B cell (primary cell): Measurements from ENCODE around the gene PGM5. TPM values are rescaled to one million over a fixed set of nuclear protein-coding genes. Genes with fewer than 3 reads are reported as not detected.

ENCODE experiments used
- ATAC-seq: fragments of 200-7000 bp; cut with Tn5 transposase; one replicate; pipeline ENCODE4 v1.10.0; 2021; ENCODE audit warnings: low read depth, mild to moderate bottlenecking, moderate number of reproducible peaks, moderate library complexity
- CTCF ChIA-PET: fragments of 350-600 bp; sonication (Branson Sonifier 250); formaldehyde crosslinking; loops from one replicate; lab custom pipeline; 2021; ENCODE audit warnings: antibody characterized with exemption, inconsistent platforms; lab: Charles Lee
- POLR2A ChIA-PET: fragments of 350-600 bp; sonication (Branson Sonifier 250); formaldehyde crosslinking; loops from one replicate; lab custom pipeline; 2021; ENCODE audit warnings: antibody characterized with exemption; lab: Charles Lee
- DNase-seq: peaks from one replicate; pipeline ENCODE4 v3.0.0; 2013
- H2AFZ ChIP-seq: 2 replicates; pipeline ENCODE4 v1.6.1; 2012; ENCODE audit warnings: mild to moderate bottlenecking, low read depth, low read length; ENCODE audit not compliant: insufficient read depth, poor library complexity, severe bottlenecking
- H3K27ac ChIP-seq, 2 donors: 1 replicate in 1 of 2; 2 replicates in 1 of 2; pipeline ENCODE4 v1.5.1; 2012 to 2013; ENCODE audit warnings: low read length in 2 of 2, mild to moderate bottlenecking in 2 of 2, moderate library complexity in 1 of 2
- H3K27me3 ChIP-seq, 4 experiments: fragments of 200-600 bp in 1 of 4; sonication (generic) in 1 of 4; replicated peaks in 1 of 4; 1 replicate in 2 of 4; 2 replicates in 2 of 4; pipeline versions ENCODE4 v1.6.1 to v1.7.0; 2013 to 2016; ENCODE audit warnings: low read length in 3 of 4, mild to moderate bottlenecking in 2 of 4, mixed read lengths in 1 of 4, moderate library complexity in 1 of 4; ENCODE audit not compliant: insufficient read depth in 4 of 4, control insufficient read depth in 3 of 4; ENCODE audit errors: control extremely low read depth in 1 of 4
- H3K36me3 ChIP-seq, 2 experiments: replicated peaks in 1 of 2; 1 replicate in 1 of 2; 2 replicates in 1 of 2; pipeline versions ENCODE4 v1.6.1 to v1.7.1; 2013; ENCODE audit warnings: low read length in 1 of 2; ENCODE audit not compliant: insufficient read depth in 2 of 2, control insufficient read depth in 1 of 2; ENCODE audit errors: control extremely low read depth in 1 of 2, extremely low read depth in 1 of 2
- H3K4me1 ChIP-seq, 2 donors: fragments of 200-600 bp in 1 of 2; sonication (generic) in 1 of 2; 1 replicate in 1 of 2; 2 replicates in 1 of 2; pipeline versions ENCODE4 v1.5.1 to v1.6.1; 2013 to 2017; ENCODE audit warnings: low read length in 2 of 2; ENCODE audit not compliant: control insufficient read depth in 2 of 2, insufficient read depth in 2 of 2
- H3K4me2 ChIP-seq: replicated peaks from 2 replicates; pipeline ENCODE3; 2012; ENCODE audit warnings: mild to moderate bottlenecking, low read depth, low read length; ENCODE audit not compliant: poor library complexity, severe bottlenecking
- H3K4me3 ChIP-seq, 5 experiments: fragments of 200-600 bp in 1 of 5; sonication (generic) in 1 of 5; 1 replicate in 3 of 5; 2 replicates in 2 of 5; pipeline versions ENCODE4 v1.5.1 to v1.7.0; 2011 to 2016; ENCODE audit warnings: low read length in 4 of 5, mild to moderate bottlenecking in 4 of 5, low read depth in 2 of 5, control low read depth in 1 of 5, moderate library complexity in 1 of 5; ENCODE audit not compliant: insufficient read depth in 1 of 5; ENCODE audit errors: control extremely low read depth in 1 of 5, extremely low read depth in 1 of 5
- H3K79me2 ChIP-seq: fragments of 200-600 bp; sonication (generic); one replicate; pipeline ENCODE4 v1.6.0; 2016; ENCODE audit warnings: low read length; ENCODE audit not compliant: control insufficient read depth, insufficient read depth
- H3K9ac ChIP-seq: fragments of 200-600 bp; sonication (generic); 2 replicates; pipeline ENCODE4 v1.6.1; 2017; ENCODE audit warnings: mild to moderate bottlenecking, low read length, moderate library complexity
- H3K9me3 ChIP-seq, 3 donors: one replicate each; pipeline versions ENCODE4 v1.6.1 to v1.7.1; 2013; ENCODE audit warnings: low read length in 2 of 3; ENCODE audit not compliant: control insufficient read depth in 2 of 3, insufficient read depth in 1 of 3; ENCODE audit errors: control extremely low read depth in 1 of 3
- H4K20me1 ChIP-seq: 2 replicates; pipeline ENCODE4 v1.6.0; 2012; ENCODE audit warnings: mild to moderate bottlenecking, low read length; ENCODE audit not compliant: insufficient read depth, control insufficient read depth, poor library complexity, severe bottlenecking
- H3K27ac Mint-ChIP-seq: one replicate; pipeline ENCODE4 v1.8.0; 2021; ENCODE audit warnings: mixed read lengths
- H3K27me3 Mint-ChIP-seq: one replicate; pipeline ENCODE4 v1.8.0; 2021; ENCODE audit warnings: mixed read lengths
- H3K4me1 Mint-ChIP-seq: one replicate; pipeline ENCODE4 v1.8.0; 2021; ENCODE audit warnings: mixed read lengths
- H3K4me3 Mint-ChIP-seq: one replicate; pipeline ENCODE4 v1.8.0; 2021; ENCODE audit warnings: mixed read lengths
- H3K9me3 Mint-ChIP-seq: one replicate; pipeline ENCODE4 v1.8.0; 2022; ENCODE audit warnings: mixed read lengths; ENCODE audit not compliant: insufficient read depth
- CTCF ChIP-seq: fragments of 200-600 bp; IDR thresholded peaks from one replicate; pipeline ENCODE4 v1.8.0; 2022; ENCODE audit warnings: antibody characterized with exemption, mild to moderate bottlenecking
- EZH2 ChIP-seq: IDR thresholded peaks from 2 replicates; pipeline ENCODE4 v1.6.1; 2012; ENCODE audit warnings: borderline replicate concordance, low read depth, mild to moderate bottlenecking, moderate library complexity, low read length; ENCODE audit not compliant: insufficient read depth, poor library complexity, severe bottlenecking
- WGBS: methylation state at CpG from one replicate; pipeline ENCODE4 v1.1.5; 2013; ENCODE audit warnings: missing lambda C conversion rate; ENCODE audit not compliant: insufficient coverage; 5-methylcytosine and 5-hydroxymethylcytosine counted together
- intact Hi-C: fragments of 100-400 bp; cut with micrococcal nuclease; formaldehyde crosslinking; loops from one replicate; pipeline ENCODE4 v1.10.0; 2022
- polyA plus RNA-seq: library from polyadenylated mRNA; depleted of rRNA; stranded (reverse); fragments of >200 nt; gene quantifications from 2 replicates; pipeline ENCODE4 v1.2.3, GENCODE V29; 2012
- total RNA-seq, 2 donors: library from RNA; stranded (reverse); fragments of 120-200 nt in 1 of 2; gene quantifications; 1 replicate in 1 of 2; 2 replicates in 1 of 2; pipeline versions ENCODE4 v1.2.3 to v1.2.4, GENCODE V29; 2013 to 2022

Gene PGM5
- total and polyA plus RNA-seq, 2 donors (not counting 1 experiment from before 2014, with no cell fraction given) = not detected

GRCh38 chr9:68489646-68490045, 133.2 kb downstream of the PGM5 start:
- H3K4me3 ChIP-seq = no peak overlapping the region
- ATAC-seq (no peak), DNase-seq (no peak)
- POLR2A ChIA-PET = no interaction called here
- H2AFZ ChIP-seq = no peak overlapping the region
- CTCF ChIA-PET = no interaction called here
- H3K27me3 ChIP-seq = peaks cover 0 to 12% (median 4%) of the 10 kb centered on the region in 4 experiments
- Mint-ChIP-seq H3K4me1 (no peaks in the 10 kb centered on the region), H3K9me3 (peaks cover 7% of the 10 kb centered on the region), H3K4me3 (no peak overlapping the region), H3K27me3 (peaks cover 58% of the 10 kb centered on the region), H3K27ac (no peak overlapping the region)
- TF ChIP-seq EZH2 = no peak
- TF ChIP-seq CTCF = no peak
- no peaks in the 10 kb centered on the region for H3K4me1 ChIP-seq
- H3K27ac ChIP-seq = no peak overlapping the region
- no peak overlapping the region for H3K9ac ChIP-seq
- H3K4me2 ChIP-seq = no peak overlapping the region
- H3K79me2 ChIP-seq = no peaks in the 10 kb centered on the region
- WGBS = 78% methylated on average over 4 of the region's 4 CpGs
- peaks cover 0 to 11% (median 5%) of the 10 kb centered on the region in 3 donors for H3K9me3 ChIP-seq
- intact Hi-C loops = no loop called here
- H3K36me3 ChIP-seq = no peaks in the 10 kb centered on the region
- H4K20me1 ChIP-seq = no peaks in the 10 kb centered on the region

GRCh38 chr9:68492806-68493205, 136.4 kb downstream of the PGM5 start:
- Histone ChIP-seq H3K27ac (no peak overlapping the region), H3K27me3 (peaks cover 0 to 15% (median 5%) of the 10 kb centered on the region in 4 experiments), H3K4me3 (no peak overlapping the region), H3K4me1 (no peaks in the 10 kb centered on the region), H2AFZ (no peak overlapping the region), H4K20me1 (no peaks in the 10 kb centered on the region), H3K79me2 (no peaks in the 10 kb centered on the region), H3K9ac (no peak overlapping the region), H3K36me3 (no peaks in the 10 kb centered on the region), H3K9me3 (no peaks in the 10 kb centered on the region), H3K4me2 (no peak overlapping the region)
- TF ChIP-seq CTCF = no peak
- no peak for TF ChIP-seq EZH2
- DNase-seq = no peak
- intact Hi-C loops = no loop called here
- peaks cover 66% of the 10 kb centered on the region for H3K27me3 Mint-ChIP-seq
- 89% methylated on average over 5 of the region's 6 CpGs for WGBS
- H3K9me3 Mint-ChIP-seq = no peaks in the 10 kb centered on the region
- CTCF ChIA-PET = interaction anchor here (2.1 kb wide), 1 partner anchor 16 kb away, joined by 6 read pairs; no protein-coding TSS in a partner anchor
- POLR2A ChIA-PET = no interaction called here
- no peak overlapping the region for H3K27ac Mint-ChIP-seq
- H3K4me3 Mint-ChIP-seq = no peak overlapping the region
- no peaks in the 10 kb centered on the region for H3K4me1 Mint-ChIP-seq
- no peak for ATAC-seq
